GF-D8 (cell line): ENCODE data around the gene EHD4.

ENCODE experiments used
- DNase-seq: peaks from one replicate; lab custom pipeline; 2025; lab: John Stamatoyannopoulos, UW

Gene EHD4

GRCh38 chr15:41980654-41981323 lies 8.4 kb upstream of the EHD4 start:
- no peak for DNase-seq

GRCh38 chr15:41979493-41980266 lies 7.3 kb upstream of the EHD4 start:
- DNase-seq, result no peak

GRCh38 chr15:41978534-41978933 lies 6.2 kb upstream of the EHD4 start:
- no peak for DNase-seq

- no peak for DNase-seq
These were observed 5.5 kb upstream of the EHD4 start for GRCh38 chr15:41977757-41978383.

- no peak for DNase-seq
These were observed 3.3 kb upstream of the EHD4 start for GRCh38 chr15:41975669-41976068.

GRCh38 chr15:41974041-41974440 lies 1.7 kb upstream of the EHD4 start:
- no peak for DNase-seq

- no peak for DNase-seq
These were observed 483 bp downstream of the EHD4 start for GRCh38 chr15:41971895-41972252.

GRCh38 chr15:41971089-41971894 lies 1.1 kb downstream of the EHD4 start:
- DNase-seq, result no peak

- DNase-seq, result no peak
These were observed 1.9 kb downstream of the EHD4 start for GRCh38 chr15:41970456-41970855.

GRCh38 chr15:41969851-41970431 lies 2.4 kb downstream of the EHD4 start:
- DNase-seq, result no peak

GRCh38 chr15:41968701-41969100 lies 3.7 kb downstream of the EHD4 start:
- DNase-seq, result no peak

- DNase-seq, result peak; percentile 66
These were observed 4.7 kb downstream of the EHD4 start for GRCh38 chr15:41967506-41968206.

GRCh38 chr15:41966920-41967465 lies 5.4 kb downstream of the EHD4 start:
- DNase-seq, result no peak

GRCh38 chr15:41966414-41966812 lies 5.9 kb downstream of the EHD4 start:
- no peak for DNase-seq

GRCh38 chr15:41965441-41966413 lies 6.6 kb downstream of the EHD4 start:
- DNase-seq, result no peak

- no peak for DNase-seq
These were observed 10.7 kb downstream of the EHD4 start for GRCh38 chr15:41961595-41962202.

GRCh38 chr15:41961001-41961518 lies 11.3 kb downstream of the EHD4 start:
- no peak for DNase-seq

GRCh38 chr15:41958002-41958420 lies 14.3 kb downstream of the EHD4 start:
- no peak for DNase-seq
